Astrocyte (in vitro differentiated cells and primary cell): ENCODE data around the gene WDR45. TPM values are rescaled to one million over a fixed set of nuclear protein-coding genes. Genes with fewer than 3 reads are reported as not detected.

Source experiments
- DNase-seq: peaks from one replicate; pipeline ENCODE4 v3.0.0-alpha.2; 2010; ENCODE audit warnings: low read depth
- FAIRE-seq: peaks from 2 replicates; lab custom pipeline; 2011; peaks lifted over from hg19 to GRCh38; lab: Jason Lieb, UNC
- H2AFZ ChIP-seq: 2 replicates; pipeline ENCODE4 v1.6.0; 2012; ENCODE audit warnings: low read depth, low read length, inconsistent platforms
- H3K27ac ChIP-seq: 2 replicates; pipeline ENCODE4 v1.5.1; 2011; ENCODE audit warnings: low read depth, low read length, inconsistent platforms
- H3K27me3 ChIP-seq: 2 replicates; pipeline ENCODE4 v1.6.0; 2011; ENCODE audit warnings: low read length, inconsistent platforms; ENCODE audit not compliant: insufficient read depth
- H3K36me3 ChIP-seq: 2 replicates; pipeline ENCODE4 v1.5.1; 2011; ENCODE audit warnings: low read length, inconsistent platforms; ENCODE audit not compliant: insufficient read depth
- H3K4me1 ChIP-seq: 2 replicates; pipeline ENCODE4 v1.5.1; 2011; ENCODE audit warnings: low read length, inconsistent platforms; ENCODE audit not compliant: insufficient read depth
- H3K4me2 ChIP-seq: 2 replicates; pipeline ENCODE4 v1.6.0; 2012; ENCODE audit warnings: low read length, inconsistent platforms
- H3K4me3 ChIP-seq: 2 replicates; pipeline ENCODE4 v1.5.1; 2011; ENCODE audit warnings: low read depth, mild to moderate bottlenecking, low read length, inconsistent platforms; ENCODE audit not compliant: insufficient read depth
- H3K79me2 ChIP-seq: 2 replicates; pipeline ENCODE4 v1.6.0; 2012; ENCODE audit warnings: mild to moderate bottlenecking, low read length, inconsistent platforms; ENCODE audit not compliant: insufficient read depth
- H3K9ac ChIP-seq: 2 replicates; pipeline ENCODE4 v1.6.0; 2012; ENCODE audit warnings: mild to moderate bottlenecking, low read length, inconsistent platforms
- H3K9me3 ChIP-seq: 2 replicates; pipeline ENCODE4 v1.5.1; 2012; ENCODE audit warnings: low read depth, mild to moderate bottlenecking, low read length, inconsistent platforms; ENCODE audit not compliant: insufficient read depth
- H4K20me1 ChIP-seq: 2 replicates; pipeline ENCODE4 v1.6.0; 2012; ENCODE audit warnings: low read length, inconsistent platforms; ENCODE audit not compliant: insufficient read depth
- H3K27ac Mint-ChIP-seq: one replicate; pipeline ENCODE4 v1.8.0; 2021; ENCODE audit warnings: mild to moderate bottlenecking, mixed read lengths; ENCODE audit not compliant: unreplicated experiment
- H3K27me3 Mint-ChIP-seq: one replicate; pipeline ENCODE4 v1.8.0; 2021; ENCODE audit warnings: low read depth, mixed read lengths; ENCODE audit not compliant: unreplicated experiment
- H3K36me3 Mint-ChIP-seq: one replicate; pipeline ENCODE4 v1.8.0; 2021; ENCODE audit warnings: low read depth, mixed read lengths; ENCODE audit not compliant: unreplicated experiment
- H3K4me1 Mint-ChIP-seq: one replicate; pipeline ENCODE4 v1.8.0; 2021; ENCODE audit warnings: low read depth, mixed read lengths; ENCODE audit not compliant: unreplicated experiment
- H3K4me3 Mint-ChIP-seq: one replicate; pipeline ENCODE4 v1.8.0; 2021; ENCODE audit warnings: mild to moderate bottlenecking, moderate library complexity, mixed read lengths; ENCODE audit not compliant: unreplicated experiment
- H3K9me3 Mint-ChIP-seq: one replicate; pipeline ENCODE4 v1.8.0; 2021; ENCODE audit warnings: mild to moderate bottlenecking, mixed read lengths; ENCODE audit not compliant: unreplicated experiment
- CTCF ChIP-seq: IDR thresholded peaks from 2 replicates; pipeline ENCODE4 v1.5.1; 2011; ENCODE audit warnings: low read depth, mild to moderate bottlenecking, inconsistent platforms, low read length, moderate library complexity; ENCODE audit not compliant: insufficient read depth
- EZH2 ChIP-seq: IDR thresholded peaks from 2 replicates; pipeline ENCODE4 v1.6.1; 2012; ENCODE audit warnings: mild to moderate bottlenecking, low read length, inconsistent platforms; ENCODE audit not compliant: insufficient read depth
- total RNA-seq: library from RNA; stranded (reverse); gene quantifications from 2 replicates; pipeline ENCODE4 v1.2.1, GENCODE V29; 2021

Gene WDR45
- total RNA-seq, 1 donor from 2014 or later: 54.9 TPM

DNA sequence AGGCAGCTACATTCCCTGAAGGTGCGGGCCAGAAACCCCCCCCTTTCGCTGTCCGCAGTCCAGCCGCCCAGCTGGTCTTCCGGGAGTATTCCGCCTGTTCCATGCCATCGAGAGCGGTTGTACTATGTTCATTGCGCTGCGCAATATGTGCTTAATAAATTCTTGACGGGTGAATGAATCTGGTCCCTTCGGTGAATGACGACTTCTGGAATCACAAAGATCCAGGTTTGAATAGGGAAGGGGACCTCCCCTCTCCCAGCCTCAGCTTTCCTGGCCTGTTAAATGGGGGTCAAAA is 35.8 kb downstream of the WDR45 start:
- H2AFZ ChIP-seq: peak overlapping the region; percentile 84

GRCh38 chrX:49043220-49043986 is 36.3 kb downstream of the WDR45 start, which contains the start of gene TFE3:
TFE3 (minus strand) TSS chrX:49043357; CDS start chrX:49043226, 131 bp downstream.
- Histone ChIP-seq H3K4me1 (peaks cover 16% of the 10 kb centered on the region), H3K27me3 (no peaks in the 10 kb centered on the region), H3K27ac (peak within 1 kb of the TSS; percentile 88), H3K9me3 (no peaks in the 10 kb centered on the region), H4K20me1 (peaks cover 13% of the 10 kb centered on the region), H3K4me2 (peak within 1 kb of the TSS; percentile 90), H3K9ac (peak within 1 kb of the TSS; percentile 91), H2AFZ (peak within 1 kb of the TSS; percentile 84), H3K79me2 (peaks cover 40% of the 10 kb centered on the region), H3K36me3 (peaks cover 4% of the 10 kb centered on the region), H3K4me3 (peak within 1 kb of the TSS; percentile 77)
- H3K36me3 Mint-ChIP-seq: peaks cover 4% of the 10 kb centered on the region
- TF ChIP-seq CTCF: peak; percentile 38
- TF ChIP-seq EZH2: no peak
- peak; percentile 95 for DNase-seq
- peak; percentile 100 for FAIRE-seq
- peaks cover 11% of the 10 kb centered on the region for H3K4me1 Mint-ChIP-seq
- no peaks in the 10 kb centered on the region for H3K27me3 Mint-ChIP-seq
- peak within 1 kb of the TSS; percentile 97 for H3K4me3 Mint-ChIP-seq
- H3K27ac Mint-ChIP-seq: peak within 1 kb of the TSS; percentile 97
- no peaks in the 10 kb centered on the region for H3K9me3 Mint-ChIP-seq

More for the DNA sequence above, 35.8 kb downstream of the WDR45 start:
- H3K4me1 ChIP-seq: peaks cover 14% of the 10 kb centered on the region
- H3K79me2 ChIP-seq: peaks cover 35% of the 10 kb centered on the region
- H4K20me1 ChIP-seq: peaks cover 8% of the 10 kb centered on the region
- peak overlapping the region; percentile 55 for H3K9ac ChIP-seq
- H3K27me3 ChIP-seq: no peaks in the 10 kb centered on the region
- no peak for FAIRE-seq
- H3K36me3 ChIP-seq: no peaks in the 10 kb centered on the region
- H3K4me2 ChIP-seq: peak overlapping the region; percentile 83
- H3K27ac Mint-ChIP-seq: peak overlapping the region; percentile 87
- H3K36me3 Mint-ChIP-seq: peaks cover 4% of the 10 kb centered on the region
- H3K4me3 ChIP-seq: no peak overlapping the region
- TF ChIP-seq EZH2 (no peak), CTCF (no peak)
- H3K27me3 Mint-ChIP-seq: no peaks in the 10 kb centered on the region
- DNase-seq: no peak
- no peaks in the 10 kb centered on the region for H3K9me3 ChIP-seq
- no peaks in the 10 kb centered on the region for H3K9me3 Mint-ChIP-seq
- H3K4me1 Mint-ChIP-seq: peaks cover 6% of the 10 kb centered on the region
- H3K27ac ChIP-seq: peak overlapping the region; percentile 12
- peak overlapping the region; percentile 78 for H3K4me3 Mint-ChIP-seq
